Astrocyte of the cerebellum (primary cell): ENCODE results near the gene CLSTN2.

Experiments
- DNase-seq: peaks from one replicate; pipeline ENCODE4 v3.0.0-alpha.2; 2011; ENCODE audit warnings: low read depth
- H3K4me3 ChIP-seq: 2 replicates; pipeline ENCODE4 v1.5.1; 2011; ENCODE audit warnings: mild to moderate bottlenecking, low read depth, low read length, moderate library complexity
- CTCF ChIP-seq: IDR thresholded peaks from 2 replicates; pipeline ENCODE4 v1.5.1; 2012; ENCODE audit warnings: low read length, low read depth, moderate library complexity, mild to moderate bottlenecking; ENCODE audit errors: missing control alignments
- in situ Hi-C: cut with HindIII; loops from 2 replicates; pipeline ENCODE4 v1.10.0; 2017; ENCODE audit warnings: low sequenced_read_pairs

CLSTN2 gene

DNA sequence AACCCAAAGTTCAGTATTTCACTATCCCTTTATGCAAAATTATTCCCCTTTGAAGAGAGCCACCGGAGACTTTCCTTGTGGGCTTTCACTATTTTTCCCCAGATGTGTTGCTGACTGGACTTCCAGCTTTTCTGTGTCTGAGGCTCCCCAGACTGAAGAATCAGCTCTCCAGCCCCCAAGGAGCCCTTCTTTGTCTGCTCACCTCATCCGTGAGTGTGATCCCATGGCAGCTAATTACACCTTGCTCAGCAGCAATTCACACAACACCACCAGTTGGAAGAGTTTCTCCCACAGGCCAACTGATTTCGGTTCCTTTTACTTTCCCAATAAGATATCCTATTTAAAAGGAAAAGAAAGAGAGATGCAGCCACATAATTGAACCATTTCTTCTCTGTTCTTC is 493.4 kb downstream of the CLSTN2 start:
- H3K4me3 ChIP-seq, result no peak overlapping the region
- in situ Hi-C loops, result no loop called here
- DNase-seq, result no peak
- TF ChIP-seq CTCF, result no peak

- in situ Hi-C loops, result no loop called here
- H3K4me3 ChIP-seq, result no peak overlapping the region
- DNase-seq, result no peak
- no peak for TF ChIP-seq CTCF
Observed at GRCh38 chr3:140429791-140430190, 494.8 kb downstream of the CLSTN2 start.

- no peak for DNase-seq
- TF ChIP-seq CTCF, result no peak
- no peak overlapping the region for H3K4me3 ChIP-seq
- in situ Hi-C loops, result no loop called here
Observed at GRCh38 chr3:140430494-140430893, 495.5 kb downstream of the CLSTN2 start.

DNA sequence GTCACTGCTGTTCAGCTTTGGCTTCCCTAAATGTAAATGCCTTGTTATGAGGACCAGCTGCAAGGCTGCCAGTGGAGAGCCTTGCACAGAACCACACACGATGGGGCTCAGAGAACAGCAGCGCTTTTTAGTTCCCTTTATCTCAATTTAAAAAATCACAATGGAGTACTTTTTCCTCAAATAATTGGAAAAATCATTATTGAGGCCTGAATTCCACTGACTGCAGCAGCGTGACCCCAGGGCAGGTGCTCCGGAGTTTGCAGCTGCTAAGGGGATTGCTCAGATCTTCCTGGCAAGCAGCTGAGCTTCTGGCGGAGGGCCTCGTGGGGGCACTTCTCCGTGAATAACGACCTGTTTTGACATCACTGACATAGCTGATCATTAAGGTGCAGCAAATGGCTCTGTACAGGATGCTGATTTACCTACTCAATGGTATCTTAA is 497.3 kb downstream of the CLSTN2 start:
- TF ChIP-seq CTCF, result no peak
- no peak for DNase-seq
- no peak overlapping the region for H3K4me3 ChIP-seq
- in situ Hi-C loops, result no loop called here

DNA sequence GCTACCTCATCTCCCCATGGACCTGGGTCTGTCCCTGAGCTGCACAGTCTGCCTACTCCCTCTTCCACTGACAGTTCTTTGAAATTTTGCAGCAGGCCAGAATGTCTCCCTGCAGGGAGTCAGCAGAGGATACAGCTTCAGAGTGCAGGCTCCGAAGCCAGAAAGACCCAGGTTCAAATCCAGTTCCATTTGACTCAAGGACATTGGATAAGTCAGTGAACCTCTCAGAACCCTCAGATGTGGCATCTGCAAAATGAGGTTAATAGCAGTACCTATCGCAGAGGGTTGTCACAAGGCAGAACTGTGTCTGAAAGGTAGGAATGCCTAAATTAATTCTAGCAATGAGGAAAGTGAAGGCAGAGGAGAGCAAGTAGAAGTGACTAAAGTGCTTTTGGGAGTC is 498.4 kb downstream of the CLSTN2 start:
- TF ChIP-seq CTCF, result no peak
- no peak overlapping the region for H3K4me3 ChIP-seq
- DNase-seq, result no peak
- in situ Hi-C loops, result no loop called here

DNA sequence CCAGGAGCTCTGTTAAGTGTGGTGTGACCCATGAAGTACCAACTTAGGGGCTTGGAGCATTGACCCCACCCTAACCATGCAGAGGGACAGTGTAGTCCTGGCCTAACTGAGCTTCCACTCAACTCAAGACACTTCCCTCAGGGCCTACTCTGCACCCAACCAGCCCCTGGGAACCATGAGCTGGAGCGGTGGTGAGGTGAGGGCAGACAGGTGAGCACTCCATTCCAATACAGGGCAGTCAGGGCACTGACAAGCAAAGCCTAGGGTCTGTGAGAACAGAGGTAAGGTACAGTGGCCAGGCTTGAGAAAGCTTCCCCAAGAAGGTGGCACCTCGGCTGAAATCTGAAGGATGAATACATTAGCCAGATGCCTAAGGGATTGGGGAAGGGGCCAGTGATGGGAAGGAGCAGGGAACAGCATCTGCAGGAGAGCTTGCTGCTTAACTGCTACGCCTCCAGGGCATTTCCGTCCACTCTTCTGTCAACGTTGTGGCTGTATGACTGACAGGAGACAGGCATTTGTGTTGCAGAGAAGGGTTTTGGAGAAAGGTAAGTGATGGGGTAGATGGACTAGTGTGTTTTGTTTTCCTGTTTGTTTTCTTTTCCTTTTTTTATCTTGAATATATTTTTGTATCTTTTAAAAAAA is 499.4 kb downstream of the CLSTN2 start:
- no peak for DNase-seq
- H3K4me3 ChIP-seq, result no peak overlapping the region
- no peak for TF ChIP-seq CTCF
- in situ Hi-C loops, result no loop called here

GRCh38 chr3:140436421-140436820 is 501.4 kb downstream of the CLSTN2 start:
- in situ Hi-C loops, result no loop called here
- no peak for DNase-seq
- no peak for TF ChIP-seq CTCF
- H3K4me3 ChIP-seq, result no peak overlapping the region
